PC-9 (cell line): ENCODE measurements around the gene ELOVL5. TPM values are rescaled to one million over a fixed set of nuclear protein-coding genes. Genes with fewer than 3 reads are reported as not detected.

Source experiments
- BruUV-seq: library from RNA; stranded (reverse); fragments of 400-500 nt; replicated peaks from 2 replicates; lab custom pipeline; 2021; lab: Mats Ljungman, UMichigan
- CTCF ChIA-PET: fragments of 300-600 bp; sonication (Branson Sonifier 250); formaldehyde crosslinking; loops from one replicate; lab custom pipeline; 2022; ENCODE audit warnings: antibody characterized with exemption; lab: Charles Lee
- POLR2A ChIA-PET: fragments of 300-600 bp; sonication (Branson Sonifier 250); formaldehyde crosslinking; loops from one replicate; lab custom pipeline; 2022; ENCODE audit warnings: antibody characterized with exemption; ENCODE audit not compliant: unreplicated experiment; lab: Charles Lee
- DNase-seq, 2 experiments: peaks; one replicate each; pipeline versions ENCODE4 v3.0.0 to v3.0.0-alpha.2; 2015 to 2022; ENCODE audit warnings: mixed read lengths in 1 of 2
- H2AFZ ChIP-seq: fragments of 200-600 bp; sonication (generic); 2 replicates; pipeline ENCODE4 v1.8.1; 2017; ENCODE audit warnings: antibody characterized with exemption
- H3F3A ChIP-seq: fragments of 200-600 bp; sonication (generic); 2 replicates; pipeline ENCODE4 v1.8.1; 2017; ENCODE audit warnings: antibody characterized with exemption, mild to moderate bottlenecking, low read depth; ENCODE audit not compliant: insufficient read depth
- H3K27ac ChIP-seq: fragments of 200-600 bp; sonication (generic); 2 replicates; pipeline ENCODE4 v1.6.1; 2016; ENCODE audit warnings: mixed run types
- H3K27me3 ChIP-seq: fragments of 200-600 bp; sonication (generic); 2 replicates; pipeline ENCODE4 v1.6.1; 2016; ENCODE audit warnings: low read depth, mixed run types; ENCODE audit not compliant: insufficient read depth
- H3K36me3 ChIP-seq: fragments of 200-600 bp; sonication (generic); 2 replicates; pipeline ENCODE4 v1.6.1; 2016; ENCODE audit warnings: low read depth, mixed run types
- H3K4me1 ChIP-seq: fragments of 200-600 bp; sonication (generic); replicated peaks from 2 replicates; pipeline ENCODE4 v1.6.1; 2016; ENCODE audit warnings: mixed run types; ENCODE audit not compliant: insufficient read depth
- H3K4me2 ChIP-seq: fragments of 200-600 bp; sonication (generic); 2 replicates; pipeline ENCODE4 v1.6.1; 2017; ENCODE audit warnings: mixed run types
- H3K4me3 ChIP-seq: fragments of 200-600 bp; sonication (generic); 2 replicates; pipeline ENCODE4 v1.6.1; 2016; ENCODE audit warnings: mixed run types
- H3K79me2 ChIP-seq: fragments of 200-600 bp; sonication (generic); 2 replicates; pipeline ENCODE4 v1.6.1; 2017; ENCODE audit warnings: low read depth, mixed run types
- H3K9me2 ChIP-seq: fragments of 200-600 bp; sonication (generic); 2 replicates; pipeline ENCODE4 v1.8.1; 2017; ENCODE audit warnings: mild to moderate bottlenecking; ENCODE audit not compliant: insufficient read depth
- H3K9me3 ChIP-seq: fragments of 200-600 bp; sonication (generic); 2 replicates; pipeline ENCODE4 v1.8.1; 2016; ENCODE audit warnings: low read depth; ENCODE audit not compliant: insufficient read depth
- H4K20me1 ChIP-seq: fragments of 200-600 bp; sonication (generic); 2 replicates; pipeline ENCODE4 v1.8.1; 2017; ENCODE audit not compliant: insufficient read depth
- CTCF ChIP-seq: fragments of 200-600 bp; sonication (generic); conservative IDR thresholded peaks from 2 replicates; pipeline ENCODE4 v1.6.1; 2017; ENCODE audit warnings: mixed run types, antibody characterized with exemption, mild to moderate bottlenecking, moderate library complexity
- EZH2 ChIP-seq: fragments of 200-600 bp; sonication (generic); IDR thresholded peaks from 2 replicates; pipeline ENCODE4 v1.8.0; 2017; ENCODE audit warnings: antibody characterized with exemption, low read depth
- intact Hi-C: fragments of 100-400 bp; cut with micrococcal nuclease; formaldehyde crosslinking; loops from one replicate; pipeline ENCODE4 v1.10.0; 2022; ENCODE audit not compliant: unreplicated experiment
- total RNA-seq: library from RNA; stranded (reverse); gene quantifications from 2 replicates; pipeline ENCODE4 v1.2.3, GENCODE V29; 2021

Gene ELOVL5
- total RNA-seq, 1 experiment from 2014 or later = 108 TPM

GRCh38 chr6:53369876-53370515, 21.2 kb upstream of the ELOVL5 start:
- Histone ChIP-seq H3K27ac (no peak overlapping the region), H3K9me2 (no peaks in the 10 kb centered on the region), H3K9me3 (no peaks in the 10 kb centered on the region; the same call in 1 of the 2 replicates), H2AFZ (no peak overlapping the region), H3K27me3 (no peaks in the 10 kb centered on the region), H3F3A (no peaks in the 10 kb centered on the region), H3K36me3 (no peaks in the 10 kb centered on the region), H4K20me1 (no peaks in the 10 kb centered on the region), H3K4me3 (no peak overlapping the region), H3K79me2 (no peaks in the 10 kb centered on the region), H3K4me2 (no peak overlapping the region), H3K4me1 (no peaks in the 10 kb centered on the region)
- no peak for TF ChIP-seq EZH2
- no peak for TF ChIP-seq CTCF
- ChIA-PET CTCF (no interaction called here), POLR2A (no interaction called here)
- intact Hi-C loops = no loop called here
- no peak for DNase-seq
- BruUV-seq = no TSS peak

- Histone ChIP-seq H3K27me3 (no peaks in the 10 kb centered on the region), H2AFZ (no peak overlapping the region), H3K27ac (no peak overlapping the region), H3K36me3 (no peaks in the 10 kb centered on the region), H3K9me3 (no peaks in the 10 kb centered on the region), H3K4me1 (no peaks in the 10 kb centered on the region), H3K4me2 (no peak overlapping the region), H4K20me1 (no peaks in the 10 kb centered on the region), H3K9me2 (no peaks in the 10 kb centered on the region), H3K79me2 (no peaks in the 10 kb centered on the region), H3K4me3 (no peak overlapping the region), H3F3A (no peaks in the 10 kb centered on the region)
- POLR2A ChIA-PET = no interaction called here
- intact Hi-C loops = no loop called here
- BruUV-seq = no TSS peak
- no peak for DNase-seq
- TF ChIP-seq EZH2 (no peak), CTCF (no peak)
- CTCF ChIA-PET = no interaction called here
Observed at GRCh38 chr6:53369051-53369450, 20.3 kb upstream of the ELOVL5 start.

- Histone ChIP-seq H3K9me2 (no peaks in the 10 kb centered on the region), H3K79me2 (no peaks in the 10 kb centered on the region), H3F3A (no peaks in the 10 kb centered on the region), H3K4me3 (no peak overlapping the region), H3K27me3 (no peaks in the 10 kb centered on the region), H2AFZ (no peak overlapping the region), H3K36me3 (no peaks in the 10 kb centered on the region), H3K4me1 (no peaks in the 10 kb centered on the region), H3K9me3 (no peaks in the 10 kb centered on the region), H3K4me2 (no peak overlapping the region), H4K20me1 (no peaks in the 10 kb centered on the region), H3K27ac (no peak overlapping the region)
- no peak for DNase-seq
- intact Hi-C loops = no loop called here
- ChIA-PET CTCF (no interaction called here), POLR2A (no interaction called here)
- no peak for TF ChIP-seq CTCF
- TF ChIP-seq EZH2 = no peak
- no TSS peak for BruUV-seq
Observed at GRCh38 chr6:53366128-53366641, 17.4 kb upstream of the ELOVL5 start.
